ENCODE data around the gene SPSB2. TPM values are rescaled to one million over a fixed set of nuclear protein-coding genes. Genes with fewer than 3 reads are reported as not detected.

Gene SPSB2
- total RNA-seq, 1 donor from 2014 or later: 6.5 TPM

DNA sequence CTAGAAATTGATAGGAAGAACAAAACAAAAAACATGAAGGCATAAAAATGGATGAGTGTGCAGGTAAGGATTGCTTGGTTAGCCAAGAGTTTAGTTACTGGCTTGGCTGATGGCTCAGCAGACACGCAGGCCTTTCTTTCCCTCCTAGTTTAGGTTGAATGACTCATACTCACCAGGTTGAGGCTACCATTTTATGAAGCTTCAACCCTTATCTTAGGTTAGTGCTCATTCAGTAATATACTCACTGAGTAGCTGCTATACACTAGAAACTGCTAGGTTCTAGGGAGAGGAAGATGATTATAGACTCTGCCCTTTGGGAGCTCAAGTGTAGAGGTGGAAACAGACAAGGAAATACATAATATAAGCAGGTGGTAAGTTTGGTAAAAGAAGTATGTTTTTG lies 38.8 kb downstream of the SPSB2 start:
- no peak overlapping the region for H3K4me3 Mint-ChIP-seq
- peaks cover 31% of the 10 kb centered on the region for H3K36me3 Mint-ChIP-seq
- H3K4me1 Mint-ChIP-seq (ENCODE audit: unreplicated experiment): no peaks in the 10 kb centered on the region
- TF ChIP-seq, protein P1, sequence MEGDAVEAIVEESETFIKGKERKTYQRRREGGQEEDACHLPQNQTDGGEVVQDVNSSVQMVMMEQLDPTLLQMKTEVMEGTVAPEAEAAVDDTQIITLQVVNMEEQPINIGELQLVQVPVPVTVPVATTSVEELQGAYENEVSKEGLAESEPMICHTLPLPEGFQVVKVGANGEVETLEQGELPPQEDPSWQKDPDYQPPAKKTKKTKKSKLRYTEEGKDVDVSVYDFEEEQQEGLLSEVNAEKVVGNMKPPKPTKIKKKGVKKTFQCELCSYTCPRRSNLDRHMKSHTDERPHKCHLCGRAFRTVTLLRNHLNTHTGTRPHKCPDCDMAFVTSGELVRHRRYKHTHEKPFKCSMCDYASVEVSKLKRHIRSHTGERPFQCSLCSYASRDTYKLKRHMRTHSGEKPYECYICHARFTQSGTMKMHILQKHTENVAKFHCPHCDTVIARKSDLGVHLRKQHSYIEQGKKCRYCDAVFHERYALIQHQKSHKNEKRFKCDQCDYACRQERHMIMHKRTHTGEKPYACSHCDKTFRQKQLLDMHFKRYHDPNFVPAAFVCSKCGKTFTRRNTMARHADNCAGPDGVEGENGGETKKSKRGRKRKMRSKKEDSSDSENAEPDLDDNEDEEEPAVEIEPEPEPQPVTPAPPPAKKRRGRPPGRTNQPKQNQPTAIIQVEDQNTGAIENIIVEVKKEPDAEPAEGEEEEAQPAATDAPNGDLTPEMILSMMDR (conservative IDR thresholded peaks at IDR 0.05): no peak
- no peak overlapping the region for H3K27ac Mint-ChIP-seq
- no peaks in the 10 kb centered on the region for H3K9me3 Mint-ChIP-seq
- H3K27me3 Mint-ChIP-seq: peaks cover 3% of the 10 kb centered on the region
- DNase-seq (ENCODE audit: extremely low spot score, unreplicated experiment): no peak

GRCh38 chr12:6833189-6833890 lies 39.8 kb downstream of the SPSB2 start:
- H3K27ac Mint-ChIP-seq: no peak overlapping the region
- TF ChIP-seq, protein P1 (conservative IDR thresholded peaks at IDR 0.05): no peak
- H3K9me3 Mint-ChIP-seq: no peaks in the 10 kb centered on the region
- no peaks in the 10 kb centered on the region for H3K4me1 Mint-ChIP-seq (ENCODE audit: unreplicated experiment)
- no peak overlapping the region for H3K4me3 Mint-ChIP-seq
- H3K36me3 Mint-ChIP-seq: peaks cover 29% of the 10 kb centered on the region
- no peak for DNase-seq (ENCODE audit: extremely low spot score, unreplicated experiment)
- H3K27me3 Mint-ChIP-seq: peaks cover 7% of the 10 kb centered on the region

GRCh38 chr12:6832125-6832524 lies 41.0 kb downstream of the SPSB2 start:
- Mint-ChIP-seq H3K36me3 (peaks cover 25% of the 10 kb centered on the region), H3K9me3 (no peaks in the 10 kb centered on the region), H3K4me3 (peak overlapping the region; percentile 48), H3K27ac (no peak overlapping the region), H3K27me3 (peaks cover 15% of the 10 kb centered on the region), H3K4me1 (ENCODE audit: unreplicated experiment) (peaks cover 9% of the 10 kb centered on the region)
- TF ChIP-seq, protein P1 (conservative IDR thresholded peaks at IDR 0.05): no peak
- no peak for DNase-seq (ENCODE audit: extremely low spot score, unreplicated experiment)

DNA sequence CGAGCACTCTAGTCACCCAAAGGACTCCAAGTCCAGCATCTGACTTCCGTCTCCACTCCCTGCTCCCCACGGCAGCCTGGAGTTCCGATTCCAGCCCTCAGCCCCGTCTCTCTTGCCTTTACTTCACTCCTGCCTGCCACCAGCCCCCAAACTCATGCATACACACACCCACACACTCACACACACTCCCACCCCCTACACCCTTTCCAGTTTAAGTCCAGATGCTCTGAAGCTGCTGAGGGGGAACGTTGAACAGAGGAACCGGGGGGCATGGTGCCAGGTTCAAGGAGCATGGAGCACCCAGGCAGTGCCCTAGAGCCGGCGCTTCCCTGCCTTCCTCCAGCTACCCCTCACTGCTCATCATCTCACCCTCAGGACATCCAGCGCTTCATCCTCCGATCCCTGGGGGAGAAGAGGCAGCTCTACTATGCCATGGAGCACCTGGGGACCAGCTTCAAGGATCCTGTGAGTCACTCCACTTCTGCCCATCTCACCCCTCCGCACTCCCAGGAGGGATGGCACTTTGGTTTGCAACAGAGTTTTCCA lies 41.6 kb downstream of the SPSB2 start:
- peaks cover 25% of the 10 kb centered on the region for H3K36me3 Mint-ChIP-seq
- DNase-seq (ENCODE audit: extremely low spot score, unreplicated experiment): no peak
- H3K4me1 Mint-ChIP-seq (ENCODE audit: unreplicated experiment): peaks cover 10% of the 10 kb centered on the region
- H3K9me3 Mint-ChIP-seq: no peaks in the 10 kb centered on the region
- TF ChIP-seq, protein P1 (conservative IDR thresholded peaks at IDR 0.05): no peak
- H3K27ac Mint-ChIP-seq: no peak overlapping the region
- H3K27me3 Mint-ChIP-seq: peaks cover 15% of the 10 kb centered on the region
- peak overlapping the region; percentile 48 for H3K4me3 Mint-ChIP-seq

GRCh38 chr12:6830999-6831398 lies 42.1 kb downstream of the SPSB2 start:
- H3K36me3 Mint-ChIP-seq: peaks cover 22% of the 10 kb centered on the region
- H3K4me1 Mint-ChIP-seq (ENCODE audit: unreplicated experiment): peaks cover 10% of the 10 kb centered on the region
- peak overlapping the region; percentile 79 for H3K4me3 Mint-ChIP-seq
- TF ChIP-seq, protein P1 (conservative IDR thresholded peaks at IDR 0.05): no peak
- H3K27me3 Mint-ChIP-seq: peaks cover 15% of the 10 kb centered on the region
- H3K27ac Mint-ChIP-seq: no peak overlapping the region
- H3K9me3 Mint-ChIP-seq: no peaks in the 10 kb centered on the region
- DNase-seq (ENCODE audit: extremely low spot score, unreplicated experiment): no peak

Data from type B pancreatic cell (in vitro differentiated cells).